HuH-7.5 (cell line): ENCODE data around the gene ZSCAN26.

ENCODE experiments used
- DNase-seq: peaks from one replicate; pipeline ENCODE4 v3.0.0; 2011; ENCODE audit warnings: low spot score

ZSCAN26 gene

GRCh38 chr6:28322661-28323060, 55.7 kb downstream of the ZSCAN26 start:
- DNase-seq: no peak

- DNase-seq: no peak
These were observed 57.0 kb downstream of the ZSCAN26 start for GRCh38 chr6:28323813-28324424.

- no peak for DNase-seq
These were observed 59.5 kb downstream of the ZSCAN26 start for GRCh38 chr6:28326371-28326948.
